ENCODE measurements around the gene TCF7L2. TPM values are rescaled to one million over a fixed set of nuclear protein-coding genes. Genes with fewer than 3 reads are reported as not detected.

The TCF7L2 gene
- total RNA-seq, 3 donors from 2014 or later = 33.1 to 44.2 (median 34.1) TPM

DNA sequence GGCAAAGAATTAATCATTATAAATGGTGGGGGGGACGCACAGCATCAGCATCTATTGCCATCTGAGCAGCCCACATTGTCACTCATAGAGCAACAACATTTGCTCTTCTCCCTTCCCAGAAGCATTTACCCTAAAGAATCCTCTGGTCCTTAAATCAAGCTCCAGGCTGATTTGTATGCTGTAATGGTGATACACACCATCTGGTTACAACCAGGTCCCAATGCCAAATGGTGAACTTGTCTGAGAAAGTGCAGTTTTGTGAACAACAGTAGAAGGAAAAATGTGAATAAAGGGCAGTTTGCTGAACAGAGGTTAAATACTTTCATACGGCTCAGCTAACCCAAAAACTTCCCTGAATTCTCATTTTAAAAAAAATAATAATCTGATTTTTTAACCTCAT, 38.8 kb upstream of the TCF7L2 start:
- no peak for DNase-seq (ENCODE audit: low spot score in 2 of 2)
- Histone ChIP-seq H3K27me3 (no peaks in the 10 kb centered on the region), H3K4me1 (no peaks in the 10 kb centered on the region), H3K4me3 (no peak overlapping the region), H3K27ac (no peak overlapping the region), H3K36me3 (no peaks in the 10 kb centered on the region), H3K9me3 (no peaks in the 10 kb centered on the region)
- intact Hi-C loops (cut with DNase I; ENCODE audit: low total_unique reads) = no loop called here
- TF ChIP-seq POLR2A (IDR thresholded peaks at IDR 0.05) = no peak
- TF ChIP-seq POLR2AphosphoS5 (IDR thresholded peaks at IDR 0.05) = no peak
- TF ChIP-seq, protein P1, sequence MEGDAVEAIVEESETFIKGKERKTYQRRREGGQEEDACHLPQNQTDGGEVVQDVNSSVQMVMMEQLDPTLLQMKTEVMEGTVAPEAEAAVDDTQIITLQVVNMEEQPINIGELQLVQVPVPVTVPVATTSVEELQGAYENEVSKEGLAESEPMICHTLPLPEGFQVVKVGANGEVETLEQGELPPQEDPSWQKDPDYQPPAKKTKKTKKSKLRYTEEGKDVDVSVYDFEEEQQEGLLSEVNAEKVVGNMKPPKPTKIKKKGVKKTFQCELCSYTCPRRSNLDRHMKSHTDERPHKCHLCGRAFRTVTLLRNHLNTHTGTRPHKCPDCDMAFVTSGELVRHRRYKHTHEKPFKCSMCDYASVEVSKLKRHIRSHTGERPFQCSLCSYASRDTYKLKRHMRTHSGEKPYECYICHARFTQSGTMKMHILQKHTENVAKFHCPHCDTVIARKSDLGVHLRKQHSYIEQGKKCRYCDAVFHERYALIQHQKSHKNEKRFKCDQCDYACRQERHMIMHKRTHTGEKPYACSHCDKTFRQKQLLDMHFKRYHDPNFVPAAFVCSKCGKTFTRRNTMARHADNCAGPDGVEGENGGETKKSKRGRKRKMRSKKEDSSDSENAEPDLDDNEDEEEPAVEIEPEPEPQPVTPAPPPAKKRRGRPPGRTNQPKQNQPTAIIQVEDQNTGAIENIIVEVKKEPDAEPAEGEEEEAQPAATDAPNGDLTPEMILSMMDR (IDR thresholded peaks at IDR 0.05) = no peak

DNA sequence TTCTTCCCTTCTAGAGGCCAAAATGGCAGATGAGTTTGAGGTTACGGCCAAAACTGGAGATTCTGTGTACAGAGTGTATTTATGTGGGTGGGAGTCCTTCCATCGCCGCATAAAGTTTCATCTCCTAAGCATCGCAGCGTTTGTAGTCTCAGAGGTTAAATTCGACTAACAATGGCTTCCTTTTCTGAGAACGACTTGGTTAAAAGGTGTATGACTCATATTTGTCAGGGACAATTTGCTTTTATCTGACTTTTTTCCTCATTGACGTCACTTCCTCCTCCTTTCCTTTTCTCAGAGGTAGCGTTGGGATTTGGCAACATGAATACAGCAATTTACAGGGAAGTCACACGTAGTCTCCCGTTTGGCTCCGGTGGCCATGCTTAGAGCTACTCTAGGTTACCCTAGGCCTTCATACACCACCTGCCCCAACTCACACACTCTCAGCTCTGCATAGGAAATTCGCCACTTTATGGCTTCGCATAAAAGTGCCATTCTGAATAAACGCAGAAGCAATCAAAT, 37.6 kb upstream of the TCF7L2 start:
- no peaks in the 10 kb centered on the region for H3K9me3 ChIP-seq
- intact Hi-C loops (cut with DNase I; ENCODE audit: low total_unique reads) = no loop called here
- no peak overlapping the region for H3K4me3 ChIP-seq
- H3K27me3 ChIP-seq = no peaks in the 10 kb centered on the region
- no peak overlapping the region for H3K27ac ChIP-seq
- TF ChIP-seq, protein P1 (IDR thresholded peaks at IDR 0.05) = no peak
- TF ChIP-seq POLR2AphosphoS5 (IDR thresholded peaks at IDR 0.05) (no peak), POLR2A (IDR thresholded peaks at IDR 0.05) (no peak)
- no peaks in the 10 kb centered on the region for H3K4me1 ChIP-seq
- no peak for DNase-seq (ENCODE audit: low spot score in 2 of 2)
- no peaks in the 10 kb centered on the region for H3K36me3 ChIP-seq

DNA sequence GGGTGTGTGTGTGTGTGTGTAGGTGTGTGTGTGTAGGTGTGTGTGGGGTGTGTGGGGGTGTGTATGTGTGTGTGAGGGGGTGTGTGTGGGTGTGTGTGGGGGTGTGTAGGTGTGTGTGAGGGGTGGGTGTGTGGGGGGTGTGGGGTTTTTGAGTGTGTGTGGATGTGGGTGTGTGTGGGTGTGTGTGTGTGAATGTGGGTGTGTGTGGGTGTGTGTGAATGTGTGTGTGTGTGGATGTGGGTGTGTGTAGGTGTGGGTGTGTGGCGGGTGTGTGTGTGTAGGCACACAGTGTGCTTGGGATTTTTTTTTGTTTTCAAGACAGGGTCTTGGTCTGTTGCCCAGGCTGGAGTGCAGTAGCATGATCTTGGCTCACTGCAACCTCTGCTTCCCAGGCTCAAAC, 36.8 kb upstream of the TCF7L2 start:
- Histone ChIP-seq H3K4me3 (no peak overlapping the region), H3K9me3 (no peaks in the 10 kb centered on the region), H3K4me1 (no peaks in the 10 kb centered on the region), H3K27ac (no peak overlapping the region), H3K27me3 (no peaks in the 10 kb centered on the region), H3K36me3 (no peaks in the 10 kb centered on the region)
- DNase-seq (ENCODE audit: low spot score in 2 of 2) = no peak
- TF ChIP-seq, protein P1 (IDR thresholded peaks at IDR 0.05) = no peak
- no peak for TF ChIP-seq POLR2AphosphoS5 (IDR thresholded peaks at IDR 0.05)
- intact Hi-C loops (cut with DNase I; ENCODE audit: low total_unique reads) = no loop called here

DNA sequence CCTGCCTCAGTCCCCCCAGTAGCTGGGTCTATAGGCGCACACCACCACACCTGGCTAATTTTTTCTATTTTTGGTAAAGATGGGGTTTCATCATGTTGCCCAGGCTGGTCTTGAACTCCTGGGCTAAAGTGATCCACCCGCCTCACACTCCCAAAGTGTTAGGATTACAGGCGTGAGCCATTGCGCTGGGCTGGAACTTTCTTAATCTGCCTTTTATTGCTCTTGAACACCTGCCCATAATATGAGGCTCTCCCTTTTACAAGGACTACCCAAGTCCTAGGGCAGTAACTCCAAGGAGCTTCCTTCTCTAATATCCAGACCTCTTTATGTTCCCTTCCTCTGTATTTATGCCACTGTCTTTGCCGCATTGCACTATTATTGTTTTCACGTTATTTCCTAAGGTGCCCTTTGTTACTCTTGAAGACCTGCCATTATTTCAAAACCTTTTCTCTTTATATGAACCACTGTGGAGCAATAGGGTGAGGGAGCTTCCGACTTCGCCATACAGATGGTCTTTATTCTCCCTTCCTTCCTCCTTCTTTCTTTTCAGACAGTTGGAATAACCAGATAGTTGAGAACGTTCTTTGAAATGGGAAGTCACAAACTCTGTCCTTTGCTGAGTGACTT, 36.3 kb upstream of the TCF7L2 start:
- intact Hi-C loops (cut with DNase I; ENCODE audit: low total_unique reads) = no loop called here
- no peak for DNase-seq (ENCODE audit: low spot score in 2 of 2)
- TF ChIP-seq, protein P1 (IDR thresholded peaks at IDR 0.05) = no peak
- no peak for TF ChIP-seq POLR2A (IDR thresholded peaks at IDR 0.05)
- no peak for TF ChIP-seq POLR2AphosphoS5 (IDR thresholded peaks at IDR 0.05)
- H3K27me3 ChIP-seq = no peaks in the 10 kb centered on the region
- no peak overlapping the region for H3K27ac ChIP-seq
- no peak overlapping the region for H3K4me3 ChIP-seq
- no peaks in the 10 kb centered on the region for H3K9me3 ChIP-seq
- no peaks in the 10 kb centered on the region for H3K36me3 ChIP-seq
- H3K4me1 ChIP-seq = no peaks in the 10 kb centered on the region

DNA sequence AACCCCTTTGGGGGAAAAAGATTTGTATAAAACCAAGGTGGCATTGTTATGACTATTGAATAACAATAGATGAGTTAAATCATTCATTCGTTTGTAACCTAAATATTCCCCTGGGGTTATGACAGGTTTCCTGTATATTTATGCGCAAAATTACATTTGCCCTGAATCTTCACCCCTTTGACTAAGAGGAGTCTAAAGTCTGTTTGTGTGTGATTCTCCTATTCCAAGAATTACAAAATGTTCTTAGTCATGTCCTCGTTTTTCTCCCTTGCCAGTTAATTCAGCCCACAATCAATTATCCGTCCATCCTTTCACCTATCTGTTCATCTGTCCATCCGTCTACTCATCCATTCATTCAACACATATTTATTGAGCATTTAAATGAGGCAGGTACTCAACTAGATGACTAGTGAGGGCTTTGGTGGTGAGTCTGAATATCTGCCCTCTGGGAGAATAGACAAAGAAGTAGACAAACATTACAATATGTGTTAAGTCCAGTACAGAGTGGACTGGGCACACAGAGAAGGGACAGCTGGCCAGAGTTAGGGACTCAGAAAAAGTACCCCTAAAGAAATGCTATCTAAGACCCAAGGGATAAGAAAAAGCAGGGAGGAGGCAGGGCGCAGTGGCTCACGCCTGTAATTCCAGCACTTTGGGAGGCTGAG, 35.6 kb upstream of the TCF7L2 start:
- intact Hi-C loops (cut with DNase I; ENCODE audit: low total_unique reads) = no loop called here
- H3K4me3 ChIP-seq = no peak overlapping the region
- no peak overlapping the region for H3K27ac ChIP-seq
- no peaks in the 10 kb centered on the region for H3K4me1 ChIP-seq
- no peak for DNase-seq (ENCODE audit: low spot score in 2 of 2)
- H3K9me3 ChIP-seq = no peaks in the 10 kb centered on the region
- H3K36me3 ChIP-seq = no peaks in the 10 kb centered on the region
- no peaks in the 10 kb centered on the region for H3K27me3 ChIP-seq
- TF ChIP-seq, protein P1 (IDR thresholded peaks at IDR 0.05) = no peak
- TF ChIP-seq POLR2A (IDR thresholded peaks at IDR 0.05) (no peak), POLR2AphosphoS5 (IDR thresholded peaks at IDR 0.05) (no peak)
